ENCODE data around the gene PRR16. TPM values are rescaled to one million over a fixed set of nuclear protein-coding genes. Genes with fewer than 3 reads are reported as not detected.
"Not testable (repeated sequence)": the region's sequence is repeated elsewhere in the genome, so short reads cannot be mapped to it uniquely, and the experiment has no call there.

Gene PRR16
- total RNA-seq (2021) (2.8 and 5.0 TPM in 2 replicates), Bru-seq, nascent RNA (percentile 52 among the genes with signal in this experiment), BruChase-seq, experiment 1, labeled RNA remaining after a 2-hour chase (percentile 65 among the genes with signal in this experiment), BruChase-seq, experiment 2, labeled RNA remaining after a 6-hour chase (percentile 50 among the genes with signal in this experiment)
- long read RNA-seq, partial matches to known transcripts: 1 of 3 reads
- long read RNA-seq, other reads (novel, unspliced or antisense): 2 of 3 reads

DNA sequence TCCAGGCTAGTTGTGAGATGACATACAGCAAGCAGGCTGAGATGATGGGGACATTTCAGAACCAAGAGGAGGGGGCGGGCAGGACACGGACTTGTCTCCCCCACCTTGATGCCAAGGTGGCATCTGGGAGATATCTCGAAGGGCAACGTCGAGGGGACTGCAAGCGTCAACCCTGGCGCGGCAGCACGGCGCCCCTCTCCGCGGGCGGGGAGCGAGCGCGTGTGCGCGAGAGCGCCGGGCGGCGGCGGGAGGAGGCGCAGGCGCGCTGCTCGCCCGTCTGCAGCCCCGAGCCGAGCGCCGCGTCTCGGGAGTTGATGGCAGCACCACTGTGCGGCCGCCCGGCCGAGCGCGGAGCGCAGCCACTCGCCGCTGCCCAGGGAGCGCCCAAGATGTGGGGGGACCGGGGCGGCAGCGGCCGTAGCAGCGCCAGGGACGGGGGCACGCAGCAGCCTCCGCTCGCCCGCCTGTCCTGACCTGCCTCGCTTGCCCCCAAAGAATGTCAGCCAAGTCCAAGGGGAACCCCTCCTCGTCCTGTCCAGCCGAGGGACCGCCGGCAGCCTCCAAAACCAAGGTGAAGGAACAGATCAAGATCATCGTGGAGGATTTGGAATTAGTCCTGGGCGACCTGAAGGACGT lies at the start of gene PRR16:
PRR16 (plus strand) TSS at position 310 of the 636 bp plus-strand sequence.
- no TSS peak for BruUV-seq (replicated peaks)
- no peaks in the 10 kb centered on the region for H3K36me3 ChIP-seq (ENCODE audit: low read depth)
- H2AFZ ChIP-seq: peak within 1 kb of the TSS; percentile 87
- intact Hi-C loops (cut with micrococcal nuclease; ENCODE audit: unreplicated experiment): loop anchor here (2.0 to 5.0 kb wide), 2 partner anchors 143 to 339 kb away; no protein-coding TSS in a partner anchor
- H3K9me3 ChIP-seq (ENCODE audit: insufficient read depth, low read depth): no peaks in the 10 kb centered on the region
- H3K9me2 ChIP-seq (ENCODE audit: insufficient read depth): no peaks in the 10 kb centered on the region; the same call in 1 of the 2 replicates
- H4K20me1 ChIP-seq (ENCODE audit: insufficient read depth): no peaks in the 10 kb centered on the region
- H3K4me2 ChIP-seq: peak within 1 kb of the TSS; percentile 94
- no peaks in the 10 kb centered on the region for H3K79me2 ChIP-seq (ENCODE audit: low read depth)
- peak within 1 kb of the TSS; percentile 59 for H3K4me3 ChIP-seq
- no peaks in the 10 kb centered on the region; the same call in 1 of the 2 replicates for H3K4me1 ChIP-seq (replicated peaks; ENCODE audit: insufficient read depth)
- H3F3A ChIP-seq (ENCODE audit: insufficient read depth, low read depth): no peaks in the 10 kb centered on the region
- TF ChIP-seq, protein P1, sequence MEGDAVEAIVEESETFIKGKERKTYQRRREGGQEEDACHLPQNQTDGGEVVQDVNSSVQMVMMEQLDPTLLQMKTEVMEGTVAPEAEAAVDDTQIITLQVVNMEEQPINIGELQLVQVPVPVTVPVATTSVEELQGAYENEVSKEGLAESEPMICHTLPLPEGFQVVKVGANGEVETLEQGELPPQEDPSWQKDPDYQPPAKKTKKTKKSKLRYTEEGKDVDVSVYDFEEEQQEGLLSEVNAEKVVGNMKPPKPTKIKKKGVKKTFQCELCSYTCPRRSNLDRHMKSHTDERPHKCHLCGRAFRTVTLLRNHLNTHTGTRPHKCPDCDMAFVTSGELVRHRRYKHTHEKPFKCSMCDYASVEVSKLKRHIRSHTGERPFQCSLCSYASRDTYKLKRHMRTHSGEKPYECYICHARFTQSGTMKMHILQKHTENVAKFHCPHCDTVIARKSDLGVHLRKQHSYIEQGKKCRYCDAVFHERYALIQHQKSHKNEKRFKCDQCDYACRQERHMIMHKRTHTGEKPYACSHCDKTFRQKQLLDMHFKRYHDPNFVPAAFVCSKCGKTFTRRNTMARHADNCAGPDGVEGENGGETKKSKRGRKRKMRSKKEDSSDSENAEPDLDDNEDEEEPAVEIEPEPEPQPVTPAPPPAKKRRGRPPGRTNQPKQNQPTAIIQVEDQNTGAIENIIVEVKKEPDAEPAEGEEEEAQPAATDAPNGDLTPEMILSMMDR (conservative IDR thresholded peaks at IDR 0.05): no peak
- TF ChIP-seq EZH2 (IDR thresholded peaks at IDR 0.05; ENCODE audit: low read depth): no peak
- H3K27me3 ChIP-seq (ENCODE audit: insufficient read depth, low read depth): peaks cover 12% of the 10 kb centered on the region; the same call in 1 of the 2 replicates
- POLR2A ChIA-PET (ENCODE audit: unreplicated experiment): no interaction called here
- H3K27ac ChIP-seq: no peak within 1 kb of the TSS
- CTCF ChIA-PET: interaction anchor here (0.7 kb wide), 1 partner anchor 1499 kb away, joined by 4 read pairs; no protein-coding TSS in a partner anchor
- peak in 1 of 2 experiments; percentile 59 for DNase-seq

DNA sequence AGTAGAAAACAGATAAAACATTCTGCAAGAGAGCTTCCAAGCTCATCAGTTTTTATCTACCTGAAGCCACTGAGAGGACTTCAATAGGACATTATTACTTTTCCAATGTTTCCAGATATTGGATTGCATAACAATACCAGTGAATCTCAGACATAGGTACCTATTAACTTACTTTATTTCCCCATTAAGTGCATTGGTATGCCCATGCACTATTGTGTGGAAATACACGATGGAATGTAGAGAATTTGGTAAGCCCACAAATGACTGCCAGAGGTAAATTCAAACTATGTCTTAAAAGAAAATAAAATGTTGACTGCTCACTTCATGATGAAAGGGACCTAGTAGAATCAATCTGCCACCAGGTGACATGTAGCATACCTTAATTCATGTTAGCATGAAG lies 48.1 kb upstream of the PRR16 start:
- H2AFZ ChIP-seq: no peak overlapping the region
- BruUV-seq (replicated peaks): no TSS peak
- POLR2A ChIA-PET (ENCODE audit: unreplicated experiment): no interaction called here
- no peaks in the 10 kb centered on the region; the same call in 1 of the 2 replicates for H3K9me3 ChIP-seq (ENCODE audit: insufficient read depth, low read depth)
- no peaks in the 10 kb centered on the region for H3K79me2 ChIP-seq (ENCODE audit: low read depth)
- no peak overlapping the region for H3K4me2 ChIP-seq
- TF ChIP-seq EZH2 (IDR thresholded peaks at IDR 0.05; ENCODE audit: low read depth): no peak
- TF ChIP-seq, protein P1 (conservative IDR thresholded peaks at IDR 0.05): no peak
- intact Hi-C loops (cut with micrococcal nuclease; ENCODE audit: unreplicated experiment): no loop called here
- no peaks in the 10 kb centered on the region for H3F3A ChIP-seq (ENCODE audit: insufficient read depth, low read depth)
- H4K20me1 ChIP-seq (ENCODE audit: insufficient read depth): no peaks in the 10 kb centered on the region
- H3K27ac ChIP-seq: no peak overlapping the region
- no peaks in the 10 kb centered on the region for H3K36me3 ChIP-seq (ENCODE audit: low read depth)
- no peaks in the 10 kb centered on the region for H3K9me2 ChIP-seq (ENCODE audit: insufficient read depth)
- H3K4me1 ChIP-seq (replicated peaks; ENCODE audit: insufficient read depth): no peaks in the 10 kb centered on the region
- DNase-seq: no peak
- H3K27me3 ChIP-seq (ENCODE audit: insufficient read depth, low read depth): no peaks in the 10 kb centered on the region
- H3K4me3 ChIP-seq: no peak overlapping the region
- CTCF ChIA-PET: no interaction called here

DNA sequence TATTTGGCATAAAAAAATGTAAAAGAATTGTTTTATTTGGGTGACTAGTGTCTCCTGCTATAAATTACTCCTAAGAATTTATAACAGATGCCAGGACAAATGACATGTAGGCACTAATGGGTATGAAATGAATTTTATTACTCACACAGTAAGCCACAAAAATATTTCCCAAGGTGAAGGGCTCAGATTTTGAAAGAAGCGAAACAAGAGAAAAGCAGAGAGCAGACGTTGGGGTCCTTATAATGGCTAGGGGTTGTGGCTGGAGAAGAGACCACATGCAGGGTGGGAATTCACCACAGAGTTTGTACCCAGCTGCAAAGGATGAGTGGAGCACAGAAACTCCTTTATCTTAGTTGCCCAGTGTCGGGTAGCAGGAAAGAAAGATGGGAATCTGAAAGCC lies 45.0 kb upstream of the PRR16 start:
- no peak overlapping the region for H2AFZ ChIP-seq
- H3K4me2 ChIP-seq: no peak overlapping the region
- H3K27me3 ChIP-seq (ENCODE audit: insufficient read depth, low read depth): no peaks in the 10 kb centered on the region
- no peaks in the 10 kb centered on the region for H3K9me2 ChIP-seq (ENCODE audit: insufficient read depth)
- H4K20me1 ChIP-seq (ENCODE audit: insufficient read depth): no peaks in the 10 kb centered on the region
- H3K9me3 ChIP-seq (ENCODE audit: insufficient read depth, low read depth): no peaks in the 10 kb centered on the region
- CTCF ChIA-PET: no interaction called here
- no TSS peak for BruUV-seq (replicated peaks)
- no peaks in the 10 kb centered on the region for H3F3A ChIP-seq (ENCODE audit: insufficient read depth, low read depth)
- intact Hi-C loops (cut with micrococcal nuclease; ENCODE audit: unreplicated experiment): no loop called here
- TF ChIP-seq, protein P1 (conservative IDR thresholded peaks at IDR 0.05): no peak
- TF ChIP-seq EZH2 (IDR thresholded peaks at IDR 0.05; ENCODE audit: low read depth): no peak
- no peak overlapping the region for H3K27ac ChIP-seq
- no peaks in the 10 kb centered on the region for H3K4me1 ChIP-seq (replicated peaks; ENCODE audit: insufficient read depth)
- no peak for DNase-seq
- POLR2A ChIA-PET (ENCODE audit: unreplicated experiment): no interaction called here
- H3K79me2 ChIP-seq (ENCODE audit: low read depth): no peaks in the 10 kb centered on the region
- no peaks in the 10 kb centered on the region for H3K36me3 ChIP-seq (ENCODE audit: low read depth)
- H3K4me3 ChIP-seq: no peak overlapping the region

DNA sequence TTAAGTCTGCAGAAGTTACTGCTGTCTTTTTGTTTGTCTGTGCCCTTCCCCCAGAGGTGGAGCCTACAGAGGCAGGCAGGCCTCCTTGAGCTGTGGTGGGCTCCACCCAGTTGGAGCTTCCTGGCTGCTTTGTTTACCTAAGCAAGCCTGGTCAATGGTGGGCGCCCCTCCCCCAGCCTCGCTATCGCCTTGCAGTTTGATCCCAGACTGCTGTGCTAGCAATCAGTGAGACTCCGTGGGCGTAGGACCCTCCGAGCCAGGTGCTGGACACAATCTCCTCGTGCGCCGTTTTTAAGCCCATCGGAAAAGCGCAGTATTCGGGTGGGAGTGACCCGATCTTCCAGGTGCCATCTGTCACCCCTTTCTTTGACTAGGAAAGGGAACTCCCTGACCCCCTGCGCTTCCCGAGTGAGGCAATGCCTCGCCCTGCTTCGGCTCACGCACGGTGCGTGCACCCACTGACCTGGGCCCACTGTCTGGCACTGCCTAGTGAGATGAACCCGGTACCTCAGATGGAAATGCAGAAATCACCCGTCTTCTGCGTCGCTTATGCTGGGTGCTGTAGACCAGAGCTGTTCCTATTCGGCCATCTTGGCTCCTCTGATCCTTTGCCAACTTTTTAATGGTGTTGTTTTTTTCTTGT lies 37.3 kb upstream of the PRR16 start:
- H3K36me3 ChIP-seq (ENCODE audit: low read depth); H2AFZ ChIP-seq; H3F3A ChIP-seq (ENCODE audit: insufficient read depth, low read depth); H3K4me2 ChIP-seq; H3K27ac ChIP-seq; DNase-seq; H4K20me1 ChIP-seq (ENCODE audit: insufficient read depth); BruUV-seq (replicated peaks); H3K27me3 ChIP-seq (ENCODE audit: insufficient read depth, low read depth); POLR2A ChIA-PET (ENCODE audit: unreplicated experiment); CTCF ChIA-PET; H3K79me2 ChIP-seq (ENCODE audit: low read depth); H3K4me1 ChIP-seq (replicated peaks; ENCODE audit: insufficient read depth); H3K9me3 ChIP-seq (ENCODE audit: insufficient read depth, low read depth); H3K9me2 ChIP-seq (ENCODE audit: insufficient read depth); H3K4me3 ChIP-seq; intact Hi-C loops (cut with micrococcal nuclease; ENCODE audit: unreplicated experiment): not testable (repeated sequence)
